ENCODE results near the gene ARHGAP12. TPM values are rescaled to one million over a fixed set of nuclear protein-coding genes. Genes with fewer than 3 reads are reported as not detected.
"Not testable (repeated sequence)": the region's sequence is repeated elsewhere in the genome, so short reads cannot be mapped to it uniquely, and the experiment has no call there.

Gene ARHGAP12
- total RNA-seq, 2 experiments from 2014 or later, result 40.3 to 41.1 TPM

GRCh38 chr10:31897506-31897905, 31.1 kb downstream of the ARHGAP12 start:
- Mint-ChIP-seq H3K36me3 (ENCODE audit: low read depth) (peaks cover 74% of the 10 kb centered on the region), H3K9me3 (no peaks in the 10 kb centered on the region), H3K27ac (no peak overlapping the region), H3K4me1 (ENCODE audit: low read depth) (peaks cover 66% of the 10 kb centered on the region), H3K27me3 (no peaks in the 10 kb centered on the region), H3K4me3 (no peak overlapping the region)
- DNase-seq (no peak), ATAC-seq (ENCODE audit: poor library complexity) (no peak)
- ChIA-PET POLR2A (no interaction called here), CTCF (no interaction called here)
- no peak overlapping the region for H3K4me3 ChIP-seq (ENCODE audit: low read length)
- no peaks in the 10 kb centered on the region for H3K4me1 ChIP-seq (ENCODE audit: insufficient read depth, low read length)
- intact Hi-C loops (cut with DNase I, micrococcal nuclease), result no loop called here
- no peak for TF ChIP-seq CTCF (IDR thresholded peaks at IDR 0.05)
- no peaks in the 10 kb centered on the region for H3K9me3 ChIP-seq (ENCODE audit: control insufficient read depth in 1 of 2, insufficient read depth in 1 of 2, low read length in 2 of 2)
- no peaks in the 10 kb centered on the region for H3K27me3 ChIP-seq (ENCODE audit: control insufficient read depth in 1 of 2, insufficient read depth in 2 of 2, low read length in 2 of 2)
- peaks cover 2% of the 10 kb centered on the region for H3K36me3 ChIP-seq (ENCODE audit: insufficient read depth, low read length)
- H3K27ac ChIP-seq (ENCODE audit: low read depth in 1 of 2, low read length in 2 of 2), result no peak overlapping the region

GRCh38 chr10:31896968-31897384, 31.7 kb downstream of the ARHGAP12 start:
- Mint-ChIP-seq H3K9me3 (no peaks in the 10 kb centered on the region), H3K4me3 (no peak overlapping the region), H3K27ac (no peak overlapping the region), H3K4me1 (ENCODE audit: low read depth) (peaks cover 69% of the 10 kb centered on the region), H3K27me3 (no peaks in the 10 kb centered on the region), H3K36me3 (ENCODE audit: low read depth) (peaks cover 73% of the 10 kb centered on the region)
- TF ChIP-seq CTCF (IDR thresholded peaks at IDR 0.05), result no peak
- H3K9me3 ChIP-seq (ENCODE audit: control insufficient read depth in 1 of 2, insufficient read depth in 1 of 2, low read length in 2 of 2), result no peaks in the 10 kb centered on the region
- no peaks in the 10 kb centered on the region for H3K27me3 ChIP-seq (ENCODE audit: control insufficient read depth in 1 of 2, insufficient read depth in 2 of 2, low read length in 2 of 2)
- no peaks in the 10 kb centered on the region for H3K4me1 ChIP-seq (ENCODE audit: insufficient read depth, low read length)
- no peak overlapping the region for H3K27ac ChIP-seq (ENCODE audit: low read depth in 1 of 2, low read length in 2 of 2)
- peaks cover 2% of the 10 kb centered on the region for H3K36me3 ChIP-seq (ENCODE audit: insufficient read depth, low read length)
- ATAC-seq (ENCODE audit: poor library complexity) (no peak), DNase-seq (no peak)
- intact Hi-C loops (cut with DNase I, micrococcal nuclease), result no loop called here
- ChIA-PET POLR2A (no interaction called here), CTCF (interaction anchor here (0.6 kb wide), 1 partner anchor 347 kb away, joined by 3 read pairs; no protein-coding TSS in a partner anchor)
- H3K4me3 ChIP-seq (ENCODE audit: low read length), result no peak overlapping the region

GRCh38 chr10:31895722-31896121, 32.9 kb downstream of the ARHGAP12 start:
- H3K4me1 ChIP-seq (ENCODE audit: insufficient read depth, low read length); H3K27me3 ChIP-seq (ENCODE audit: control insufficient read depth in 1 of 2, insufficient read depth in 2 of 2, low read length in 2 of 2); CTCF ChIA-PET; H3K27ac ChIP-seq (ENCODE audit: low read depth in 1 of 2, low read length in 2 of 2); H3K36me3 ChIP-seq (ENCODE audit: insufficient read depth, low read length); DNase-seq; H3K9me3 ChIP-seq (ENCODE audit: control insufficient read depth in 1 of 2, insufficient read depth in 1 of 2, low read length in 2 of 2); ATAC-seq (ENCODE audit: poor library complexity); H3K9me3 Mint-ChIP-seq; H3K4me3 Mint-ChIP-seq; H3K4me3 ChIP-seq (ENCODE audit: low read length); intact Hi-C loops (cut with DNase I, micrococcal nuclease); H3K27me3 Mint-ChIP-seq; H3K27ac Mint-ChIP-seq; POLR2A ChIA-PET: not testable (repeated sequence)
- Mint-ChIP-seq H3K4me1 (ENCODE audit: low read depth) (peaks cover 74% of the 10 kb centered on the region), H3K36me3 (ENCODE audit: low read depth) (peaks cover 71% of the 10 kb centered on the region)

- DNase-seq, result no peak
- Mint-ChIP-seq H3K27ac (peak overlapping the region; percentile 15), H3K27me3 (no peaks in the 10 kb centered on the region), H3K4me1 (ENCODE audit: low read depth) (peaks cover 79% of the 10 kb centered on the region), H3K9me3 (no peaks in the 10 kb centered on the region), H3K4me3 (no peak overlapping the region), H3K36me3 (ENCODE audit: low read depth) (peaks cover 42% of the 10 kb centered on the region)
- TF ChIP-seq CTCF (IDR thresholded peaks at IDR 0.05), result no peak
- Histone ChIP-seq H3K4me3 (ENCODE audit: low read length) (no peak overlapping the region), H3K4me1 (ENCODE audit: insufficient read depth, low read length) (no peaks in the 10 kb centered on the region), H3K9me3 (ENCODE audit: control insufficient read depth in 1 of 2, insufficient read depth in 1 of 2, low read length in 2 of 2) (no peaks in the 10 kb centered on the region), H3K36me3 (ENCODE audit: insufficient read depth, low read length) (no peaks in the 10 kb centered on the region), H3K27ac (ENCODE audit: low read depth in 1 of 2, low read length in 2 of 2) (no peak overlapping the region), H3K27me3 (ENCODE audit: control insufficient read depth in 1 of 2, insufficient read depth in 2 of 2, low read length in 2 of 2) (no peaks in the 10 kb centered on the region)
- ATAC-seq (ENCODE audit: poor library complexity), result no peak
- ChIA-PET POLR2A (no interaction called here), CTCF (no interaction called here)
- intact Hi-C loops (cut with DNase I, micrococcal nuclease), result no loop called here
Measured at GRCh38 chr10:31888442-31888841, 40.2 kb downstream of the ARHGAP12 start.
